Neural progenitor cell (in vitro differentiated cells): ENCODE data around the gene CMAS. TPM values are rescaled to one million over a fixed set of nuclear protein-coding genes. Genes with fewer than 3 reads are reported as not detected.

Experiments
- DNase-seq: peaks from one replicate; pipeline ENCODE4 v3.0.0-alpha.2; 2016; ENCODE audit warnings: low spot score
- H2AFZ ChIP-seq: fragments of 200-600 bp; sonication (generic); replicated peaks from 2 replicates; pipeline ENCODE4 v1.6.1; 2016; ENCODE audit warnings: antibody characterized with exemption
- H3F3A ChIP-seq: fragments of 200-600 bp; sonication (generic); 2 replicates; pipeline ENCODE4 v1.6.1; 2016; ENCODE audit warnings: antibody characterized with exemption, low read depth
- H3K27ac ChIP-seq: fragments of 200-600 bp; sonication (generic); 2 replicates; pipeline ENCODE4 v1.5.1; 2016; ENCODE audit warnings: mild to moderate bottlenecking
- H3K27me3 ChIP-seq: fragments of 200-600 bp; sonication (generic); 2 replicates; pipeline ENCODE4 v1.6.1; 2016; ENCODE audit warnings: mild to moderate bottlenecking, moderate library complexity
- H3K36me3 ChIP-seq: fragments of 200-600 bp; sonication (generic); 2 replicates; pipeline ENCODE4 v1.5.1; 2016
- H3K4me1 ChIP-seq: fragments of 200-600 bp; sonication (generic); 2 replicates; pipeline ENCODE4 v1.6.1; 2016; ENCODE audit warnings: mixed run types
- H3K4me2 ChIP-seq: fragments of 200-600 bp; sonication (generic); 2 replicates; pipeline ENCODE4 v1.6.1; 2016
- H3K4me3 ChIP-seq: fragments of 200-600 bp; sonication (generic); 2 replicates; pipeline ENCODE4 v1.5.1; 2016
- H3K79me2 ChIP-seq: fragments of 200-600 bp; sonication (generic); 2 replicates; pipeline ENCODE4 v1.6.1; 2016; ENCODE audit warnings: low read depth
- H3K9ac ChIP-seq: fragments of 200-600 bp; sonication (generic); 2 replicates; pipeline ENCODE4 v1.6.1; 2016
- H3K9me3 ChIP-seq: fragments of 200-600 bp; sonication (generic); 2 replicates; pipeline ENCODE4 v1.5.1; 2016; ENCODE audit warnings: low read depth
- H4K20me1 ChIP-seq: fragments of 200-600 bp; sonication (generic); 2 replicates; pipeline ENCODE4 v1.6.1; 2016; ENCODE audit warnings: low read depth
- H3K27ac Mint-ChIP-seq: 3 replicates; pipeline ENCODE4 v1.8.0; 2021; ENCODE audit warnings: mixed read lengths
- H3K27me3 Mint-ChIP-seq: 2 replicates; pipeline ENCODE4 v1.8.0; 2022; ENCODE audit warnings: low read depth, mild to moderate bottlenecking, inconsistent platforms, moderate library complexity, mixed read lengths; ENCODE audit not compliant: insufficient read depth
- H3K36me3 Mint-ChIP-seq: 3 replicates; pipeline ENCODE4 v1.8.0; 2021; ENCODE audit warnings: mixed read lengths
- H3K4me1 Mint-ChIP-seq: 3 replicates; pipeline ENCODE4 v1.8.0; 2021; ENCODE audit warnings: mixed read lengths
- H3K4me3 Mint-ChIP-seq: 3 replicates; pipeline ENCODE4 v1.8.0; 2021; ENCODE audit warnings: mild to moderate bottlenecking, moderate library complexity, mixed read lengths
- H3K9me3 Mint-ChIP-seq: 3 replicates; pipeline ENCODE4 v1.8.0; 2020; ENCODE audit warnings: mixed read lengths
- CTCF ChIP-seq: fragments of 200-600 bp; sonication (generic); IDR thresholded peaks from 2 replicates; pipeline ENCODE4 v1.5.1; 2017; ENCODE audit warnings: antibody characterized with exemption, mild to moderate bottlenecking
- EZH2 ChIP-seq: fragments of 200-600 bp; sonication (generic); IDR thresholded peaks from 2 replicates; pipeline ENCODE4 v1.6.1; 2017; ENCODE audit warnings: antibody characterized with exemption, mild to moderate bottlenecking, moderate library complexity
- EZH2phosphoT487 ChIP-seq: fragments of 200-600 bp; sonication (generic); IDR thresholded peaks from 2 replicates; pipeline ENCODE4 v1.6.1; 2017; ENCODE audit warnings: antibody characterized with exemption
- total RNA-seq: library from RNA; depleted of rRNA; stranded (reverse); fragments of >200 nt; gene quantifications from 2 replicates; pipeline ENCODE4 v1.2.3, GENCODE V29; 2015; ENCODE audit warnings: low replicate concordance

Gene CMAS
- total RNA-seq, 1 donor from 2014 or later = 38.2 TPM

- Histone ChIP-seq H3K4me3 (no peak overlapping the region), H3K4me1 (no peaks in the 10 kb centered on the region), H2AFZ (peak overlapping the region; percentile 95), H3K79me2 (no peaks in the 10 kb centered on the region), H3K9ac (no peak overlapping the region), H3F3A (no peaks in the 10 kb centered on the region), H3K4me2 (no peak overlapping the region), H3K27ac (no peak overlapping the region), H4K20me1 (no peaks in the 10 kb centered on the region), H3K27me3 (no peaks in the 10 kb centered on the region), H3K9me3 (no peaks in the 10 kb centered on the region), H3K36me3 (no peaks in the 10 kb centered on the region)
- TF ChIP-seq EZH2 = no peak
- peak; percentile 65 for TF ChIP-seq CTCF
- Mint-ChIP-seq H3K27ac (no peak overlapping the region), H3K27me3 (no peaks in the 10 kb centered on the region), H3K4me3 (peak overlapping the region; percentile 16), H3K4me1 (no peaks in the 10 kb centered on the region), H3K9me3 (peaks cover 2% of the 10 kb centered on the region), H3K36me3 (no peaks in the 10 kb centered on the region)
- DNase-seq = peak; percentile 63
These were observed 55.1 kb downstream of the CMAS start for GRCh38 chr12:22100958-22101748.

- Mint-ChIP-seq H3K27me3 (no peaks in the 10 kb centered on the region), H3K4me1 (no peaks in the 10 kb centered on the region), H3K36me3 (no peaks in the 10 kb centered on the region), H3K4me3 (peak overlapping the region; percentile 16), H3K27ac (peak overlapping the region; percentile 22), H3K9me3 (peaks cover 5% of the 10 kb centered on the region)
- DNase-seq = no peak
- Histone ChIP-seq H3K27ac (no peak overlapping the region), H3K4me2 (no peak overlapping the region), H3K9me3 (no peaks in the 10 kb centered on the region), H3F3A (no peaks in the 10 kb centered on the region), H3K4me3 (no peak overlapping the region), H3K27me3 (no peaks in the 10 kb centered on the region), H4K20me1 (no peaks in the 10 kb centered on the region), H3K79me2 (no peaks in the 10 kb centered on the region), H3K36me3 (no peaks in the 10 kb centered on the region), H3K4me1 (no peaks in the 10 kb centered on the region), H3K9ac (no peak overlapping the region), H2AFZ (peak overlapping the region; percentile 95)
- TF ChIP-seq CTCF = no peak
- no peak for TF ChIP-seq EZH2phosphoT487
- TF ChIP-seq EZH2 = no peak
These were observed 55.8 kb downstream of the CMAS start for GRCh38 chr12:22101749-22102243.

GRCh38 chr12:22103418-22103817 is 57.4 kb downstream of the CMAS start:
- Mint-ChIP-seq H3K27me3 (no peaks in the 10 kb centered on the region), H3K4me3 (no peak overlapping the region), H3K4me1 (no peaks in the 10 kb centered on the region), H3K27ac (no peak overlapping the region), H3K36me3 (no peaks in the 10 kb centered on the region), H3K9me3 (peaks cover 9% of the 10 kb centered on the region)
- Histone ChIP-seq H3K79me2 (no peaks in the 10 kb centered on the region), H3K9ac (no peak overlapping the region), H3K9me3 (no peaks in the 10 kb centered on the region), H3K4me1 (no peaks in the 10 kb centered on the region), H3K27me3 (no peaks in the 10 kb centered on the region), H3K4me3 (no peak overlapping the region), H3F3A (no peaks in the 10 kb centered on the region), H2AFZ (no peak overlapping the region), H4K20me1 (no peaks in the 10 kb centered on the region), H3K4me2 (no peak overlapping the region), H3K27ac (no peak overlapping the region), H3K36me3 (no peaks in the 10 kb centered on the region)
- TF ChIP-seq CTCF (no peak), EZH2 (no peak), EZH2phosphoT487 (no peak)
- no peak for DNase-seq
